GM19463 (cell line): ENCODE measurements around the gene NRXN2.

ENCODE experiments used
- ATAC-seq: cut with Tn5 transposase; IDR thresholded peaks from one replicate; pipeline ENCODE4 v1.9.1; 2021; ENCODE audit warnings: mild to moderate bottlenecking, moderate library complexity; ENCODE audit not compliant: unreplicated experiment

The NRXN2 gene

GRCh38 chr11:64556721-64557250 lies 166.2 kb downstream of the NRXN2 start:
- no peak for ATAC-seq
